H1 (cell line): ENCODE data around the gene SLC35B2. TPM values are rescaled to one million over a fixed set of nuclear protein-coding genes. Genes with fewer than 3 reads are reported as not detected.

Source experiments
- CTCF ChIA-PET: fragments of 300-600 bp; sonication (Branson Sonifier 250); formaldehyde crosslinking; loops from one replicate; lab custom pipeline; 2021; ENCODE audit not compliant: partially characterized antibody; lab: Charles Lee
- POLR2A ChIA-PET: fragments of 300-600 bp; sonication (Branson Sonifier 250); formaldehyde crosslinking; loops from one replicate; lab custom pipeline; 2021; ENCODE audit warnings: inconsistent platforms; ENCODE audit not compliant: partially characterized antibody; lab: Charles Lee
- DNase-seq, 2 experiments: peaks; one replicate each; pipeline versions ENCODE4 v3.0.0 to v3.0.0-alpha.2; 2010 to 2022; ENCODE audit warnings: low spot score in 2 of 2, low read depth in 1 of 2, mixed read lengths in 1 of 2
- FAIRE-seq: peaks from 2 replicates; lab custom pipeline; 2011; peaks lifted over from hg19 to GRCh38; lab: Jason Lieb, UNC
- H2AFZ ChIP-seq: 2 replicates; pipeline ENCODE4 v1.8.1; 2012; ENCODE audit warnings: low read length, inconsistent platforms
- H2AK5ac ChIP-seq: 2 replicates; pipeline ENCODE4 v1.6.1; 2013; ENCODE audit warnings: low read depth, low read length
- H2BK120ac ChIP-seq: replicated peaks from 2 replicates; pipeline ENCODE3; 2013; ENCODE audit warnings: low read depth, low read length, inconsistent platforms
- H2BK12ac ChIP-seq: 2 replicates; pipeline ENCODE4 v1.6.1; 2013; ENCODE audit warnings: low read depth, low read length
- H2BK15ac ChIP-seq: 2 replicates; pipeline ENCODE4 v1.6.1; 2013; ENCODE audit warnings: low read length
- H2BK20ac ChIP-seq: 2 replicates; pipeline ENCODE4 v1.6.1; 2013; ENCODE audit warnings: low read length
- H2BK5ac ChIP-seq: 2 replicates; pipeline ENCODE4 v1.6.1; 2013; ENCODE audit warnings: low read depth, low read length
- H3K14ac ChIP-seq: 2 replicates; pipeline ENCODE4 v1.6.1; 2013; ENCODE audit warnings: inconsistent platforms; ENCODE audit not compliant: insufficient read length
- H3K18ac ChIP-seq: 2 replicates; pipeline ENCODE4 v1.6.1; 2013; ENCODE audit warnings: low read length; ENCODE audit errors: extremely low read depth
- H3K23ac ChIP-seq: 2 replicates; pipeline ENCODE4 v1.6.1; 2013; ENCODE audit warnings: inconsistent platforms; ENCODE audit not compliant: insufficient read length
- H3K23me2 ChIP-seq: 2 replicates; pipeline ENCODE4 v1.6.1; 2013; ENCODE audit warnings: low read depth, low read length
- H3K27ac ChIP-seq: 2 replicates; pipeline ENCODE4 v1.6.1; 2011; ENCODE audit warnings: low read depth, low read length, inconsistent platforms
- H3K27me3 ChIP-seq, 4 experiments: replicated peaks in 1 of 4; 1 replicate in 1 of 4; 2 replicates in 3 of 4; pipeline versions ENCODE4 v1.6.1 to v1.8.1; 2011 to 2013; ENCODE audit warnings: low read length in 3 of 4, mild to moderate bottlenecking in 3 of 4, inconsistent platforms in 2 of 4, mixed read lengths in 2 of 4, moderate library complexity in 1 of 4; ENCODE audit not compliant: control insufficient read depth in 3 of 4, insufficient read depth in 3 of 4; ENCODE audit errors: extremely low read depth in 1 of 4
- H3K36me3 ChIP-seq, 4 experiments: 2 replicates each; pipeline versions ENCODE4 v1.6.1 to v1.8.1; 2011 to 2013; ENCODE audit warnings: mild to moderate bottlenecking in 4 of 4, low read length in 3 of 4, moderate library complexity in 2 of 4, control low read depth in 1 of 4, inconsistent platforms in 1 of 4; ENCODE audit not compliant: insufficient read depth in 4 of 4, control insufficient read depth in 2 of 4
- H3K4ac ChIP-seq: replicated peaks from 2 replicates; pipeline ENCODE3; 2013; ENCODE audit warnings: low read length, low read depth, mixed read lengths, inconsistent platforms; ENCODE audit not compliant: insufficient read length
- H3K4me1 ChIP-seq, 4 experiments: replicated peaks in 1 of 4; 1 replicate in 1 of 4; 2 replicates in 3 of 4; pipeline versions ENCODE4 v1.6.1 to v1.8.1; 2011 to 2013; ENCODE audit warnings: low read length in 3 of 4, inconsistent platforms in 2 of 4, mixed read lengths in 1 of 4; ENCODE audit not compliant: insufficient read depth in 4 of 4, control insufficient read depth in 3 of 4
- H3K4me2 ChIP-seq, 2 experiments: 2 replicates each; pipeline versions ENCODE4 v1.6.1 to v1.8.1; 2011 to 2013; ENCODE audit warnings: low read depth in 2 of 2, low read length in 2 of 2, control low read depth in 1 of 2, inconsistent platforms in 1 of 2, mild to moderate bottlenecking in 1 of 2; ENCODE audit not compliant: insufficient read depth in 1 of 2
- H3K4me3 ChIP-seq, 4 experiments: fragments of 200-600, 300-600 bp in 1 of 4; sonication (generic), shearing (Covaris generic), sonication (Bioruptor Twin) in 1 of 4; 2 replicates each; pipeline versions ENCODE4 v1.5.1 to v1.8.1; 2011 to 2016; ENCODE audit warnings: low read length in 4 of 4, low read depth in 3 of 4, control low read depth in 2 of 4, inconsistent platforms in 2 of 4, mild to moderate bottlenecking in 2 of 4, mixed read lengths in 1 of 4, moderate library complexity in 1 of 4; ENCODE audit not compliant: insufficient read depth in 2 of 4; ENCODE audit errors: extremely low read depth in 1 of 4
- H3K56ac ChIP-seq: replicated peaks from 2 replicates; pipeline ENCODE3; 2013; ENCODE audit warnings: low read depth, mild to moderate bottlenecking, mixed read lengths, low read length, inconsistent platforms; ENCODE audit not compliant: insufficient read length
- H3K79me1 ChIP-seq: 2 replicates; pipeline ENCODE4 v1.6.1; 2013; ENCODE audit warnings: low read depth, low read length, control low read depth
- H3K79me2 ChIP-seq, 2 experiments: 2 replicates each; pipeline versions ENCODE4 v1.6.1 to v1.8.1; 2012 to 2013; ENCODE audit warnings: low read length in 2 of 2, mild to moderate bottlenecking in 2 of 2, inconsistent platforms in 1 of 2; ENCODE audit not compliant: insufficient read depth in 2 of 2, control insufficient read depth in 1 of 2
- H3K9ac ChIP-seq, 4 experiments: replicated peaks in 1 of 4; 1 replicate in 1 of 4; 2 replicates in 3 of 4; pipeline versions ENCODE4 v1.6.1 to v1.8.1; 2011 to 2013; ENCODE audit warnings: low read depth in 3 of 4, low read length in 3 of 4, control low read depth in 2 of 4, mild to moderate bottlenecking in 2 of 4, moderate library complexity in 2 of 4, inconsistent platforms in 1 of 4; ENCODE audit errors: extremely low read depth in 1 of 4
- H3K9me3 ChIP-seq, 2 experiments: 2 replicates each; pipeline versions ENCODE4 v1.6.1 to v1.8.1; 2012 to 2013; ENCODE audit warnings: mild to moderate bottlenecking in 2 of 2, moderate library complexity in 2 of 2, control low read depth in 1 of 2, inconsistent platforms in 1 of 2, low read depth in 1 of 2, low read length in 1 of 2, mixed read lengths in 1 of 2; ENCODE audit not compliant: insufficient read depth in 2 of 2
- H4K20me1 ChIP-seq, 2 experiments: replicated peaks in 1 of 2; 2 replicates each; pipeline versions ENCODE3 to v1.8.1; 2011 to 2013; ENCODE audit warnings: inconsistent platforms in 2 of 2, low read length in 2 of 2, mild to moderate bottlenecking in 1 of 2; ENCODE audit not compliant: insufficient read depth in 2 of 2, control insufficient read depth in 1 of 2
- H4K5ac ChIP-seq: 2 replicates; pipeline ENCODE4 v1.6.1; 2013; ENCODE audit warnings: low read length, low read depth, mixed read lengths, inconsistent platforms; ENCODE audit not compliant: insufficient read length
- H4K8ac ChIP-seq: 2 replicates; pipeline ENCODE4 v1.8.0; 2013; ENCODE audit warnings: mild to moderate bottlenecking, moderate library complexity, low read length, inconsistent platforms; ENCODE audit not compliant: insufficient read depth; ENCODE audit errors: extremely low read depth
- H4K91ac ChIP-seq: replicated peaks from 2 replicates; pipeline ENCODE3; 2013; ENCODE audit warnings: low read length, mixed read lengths, inconsistent platforms; ENCODE audit not compliant: insufficient read length
- HDAC2 ChIP-seq, 2 experiments: fragments of 300-600 bp in 1 of 2; sonication (generic) in 1 of 2; IDR thresholded peaks; 2 replicates each; pipeline ENCODE4 v1.6.1; 2011 to 2012; ENCODE audit warnings: low read depth in 2 of 2, low read length in 2 of 2, mild to moderate bottlenecking in 2 of 2, moderate library complexity in 2 of 2, borderline replicate concordance in 1 of 2, inconsistent platforms in 1 of 2
- KDM1A ChIP-seq: fragments of 200-600, 300-600 bp; sonication (generic); IDR thresholded peaks from 2 replicates; pipeline ENCODE4 v1.7.1; 2016; ENCODE audit warnings: mild to moderate bottlenecking, low read length, borderline replicate concordance
- KDM4A ChIP-seq: IDR thresholded peaks from one replicate; pipeline ENCODE4 v1.7.1; 2012; ENCODE audit warnings: low read depth, mild to moderate bottlenecking, moderate library complexity, low read length, inconsistent platforms; ENCODE audit not compliant: severe bottlenecking
- MAFK ChIP-seq: IDR thresholded peaks from 2 replicates; pipeline ENCODE4 v1.6.1; 2012; ENCODE audit warnings: low read depth, mild to moderate bottlenecking, improper control_type of control experiment, low read length
- PHF8 ChIP-seq: fragments of 200-600 bp; sonication (generic); conservative IDR thresholded peaks from 2 replicates; pipeline ENCODE4 v1.7.1; 2012; ENCODE audit warnings: low read depth, mild to moderate bottlenecking, inconsistent platforms, low read length, moderate library complexity
- RFX5 ChIP-seq: IDR thresholded peaks from 2 replicates; pipeline ENCODE4 v1.6.1; 2011; ENCODE audit warnings: low read depth, low read length, improper control_type of control experiment, borderline replicate concordance
- RXRA ChIP-seq: IDR thresholded peaks from 2 replicates; pipeline ENCODE4 v1.6.1; 2011; ENCODE audit warnings: low read depth, mild to moderate bottlenecking, low read length, moderate library complexity; ENCODE audit not compliant: insufficient read depth
- ZNF274 ChIP-seq: IDR thresholded peaks from 2 replicates; pipeline ENCODE4 v1.7.0; 2012; ENCODE audit warnings: low read length, borderline replicate concordance; ENCODE audit errors: extremely low read depth
- WGBS, 2 experiments: shearing (Covaris generic) in 1 of 2; methylation state at CpG; one replicate each; pipeline versions ENCODE4 v1.1.6 to v1.1.7; 2013 to 2015; ENCODE audit warnings: low lambda C conversion rate in 2 of 2, mixed read lengths in 2 of 2, inconsistent platforms in 1 of 2, low coverage in 1 of 2, missing lambda C conversion rate in 1 of 2; ENCODE audit not compliant: insufficient replicate concordance in 2 of 2, insufficient coverage in 1 of 2, insufficient read length in 1 of 2; ENCODE audit errors: extremely low coverage in 1 of 2, missing lambda C conversion rate in 1 of 2; 5-methylcytosine and 5-hydroxymethylcytosine counted together
- polyA plus RNA-seq, 7 experiments: library from polyadenylated mRNA; depleted of rRNA in 3 of 7; stranded (reverse) in 5 of 7; unstranded in 2 of 7; fragments of >200 nt in 5 of 7; fragments of 200-250 nt in 2 of 7; gene quantifications; 1 replicate in 5 of 7; 2 replicates in 1 of 7; 4 replicates in 1 of 7; pipeline versions ENCODE4 v1.2.1 to v1.2.3, GENCODE V29; 2011 to 2013; ENCODE audit warnings: missing spikeins in 2 of 7, mixed read lengths in 2 of 7
- total RNA-seq: library from RNA; stranded (reverse); fragmentation: NEBNext Ultra II Directional; extraction: Animal tissue kit (Norgen Biotek cat#: 25700); gene quantifications from 2 replicates; pipeline ENCODE4 v1.2.1, GENCODE V29; 2021
- TF ChIP-seq, protein P1 (sequence below): IDR thresholded peaks from 2 replicates; pipeline ENCODE4 v1.6.1; 2012; ENCODE audit warnings: low read length, inconsistent platforms

The SLC35B2 gene
- total and polyA plus RNA-seq, 2 of the 8 experiments (the other 6 are each of a cell fraction or from before 2014, with no cell fraction given), result 29.5 to 65.0 TPM

DNA sequence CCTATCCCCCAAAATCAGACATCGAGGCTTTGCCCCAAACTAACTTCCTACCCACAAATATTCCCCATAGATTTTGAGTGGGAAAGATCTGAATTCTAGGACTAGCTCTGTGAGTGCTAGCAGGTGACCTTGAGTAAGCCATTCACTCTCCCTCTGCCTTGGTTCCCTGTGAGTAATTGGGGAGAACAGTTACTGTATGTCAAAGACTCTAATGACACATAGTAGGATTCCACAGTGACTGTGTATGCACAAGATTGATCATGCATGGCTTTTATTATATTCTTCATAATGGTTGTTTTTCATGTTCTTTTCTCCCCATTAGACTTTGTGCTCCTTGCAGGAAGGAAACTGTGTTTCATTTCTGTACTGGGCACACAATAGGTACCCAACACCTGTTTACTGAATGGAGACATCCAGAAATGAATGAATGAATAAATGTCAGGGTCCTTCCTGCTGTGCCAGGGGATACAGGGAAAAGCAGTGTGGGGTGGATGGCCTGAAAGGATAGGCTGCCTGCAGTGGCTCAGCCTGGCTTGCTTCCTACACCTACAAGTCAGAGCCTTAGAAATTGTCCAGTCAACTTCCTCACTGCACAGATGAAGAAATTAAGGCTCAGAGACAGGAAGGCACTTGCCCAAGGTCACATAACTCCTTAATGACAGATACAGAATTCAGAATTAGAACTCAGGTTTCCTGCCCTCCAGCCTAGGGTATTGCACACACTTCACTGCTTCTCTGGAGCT, 12.0 kb upstream of the SLC35B2 start:
- Histone ChIP-seq H4K8ac (no peak overlapping the region), H3K56ac (no peak overlapping the region), H3K4me1 (peaks cover 12 to 36% (median 15%) of the 10 kb centered on the region in 4 experiments), H3K23me2 (peaks cover 13% of the 10 kb centered on the region), H3K9me3 (no peaks in the 10 kb centered on the region), H3K36me3 (peaks cover 0 to 9% (median 0%) of the 10 kb centered on the region in 4 experiments; a peak in 3 of 8 replicates), H2BK5ac (no peak overlapping the region), H2BK15ac (no peak overlapping the region), H3K79me1 (no peaks in the 10 kb centered on the region; the same call in 1 of the 2 replicates), H4K91ac (no peak overlapping the region), H3K4me2 (peak overlapping the region; percentile 71 to 72; a peak in 3 of 4 replicates), H3K27me3 (peaks cover 0 to 3% (median 0%) of the 10 kb centered on the region in 4 experiments; a peak in 2 of 7 replicates), H2BK12ac (peak overlapping the region; percentile 62; the same call in 1 of the 2 replicates), H3K14ac (no peak overlapping the region), H2BK120ac (no peak overlapping the region), H3K18ac (no peak overlapping the region), H4K5ac (no peak overlapping the region), H4K20me1 (peaks cover 0 to 1% of the 10 kb centered on the region in 2 experiments), H2BK20ac (no peak overlapping the region), H3K27ac (no peak overlapping the region), H2AK5ac (no peak overlapping the region), H3K23ac (no peak overlapping the region), H3K4ac (no peak overlapping the region), H3K9ac (no peak overlapping the region), H2AFZ (no peak overlapping the region), H3K4me3 (peak overlapping the region in 1 of 4 experiments; percentile 60; a peak in 3 of 8 replicates), H3K79me2 (peaks cover 0 to 4% of the 10 kb centered on the region in 2 experiments; a peak in 1 of 4 replicates)
- DNase-seq (no peak), FAIRE-seq (no peak)
- WGBS, 2 experiments, result 93% methylated on average over 1 of the region's 1 CpG; no CpG with 5 or more reads in 1 of the 2 experiments
- ChIA-PET CTCF (interaction anchor here (0.6 to 19.0 kb wide), 17 partner anchors 10 to 138 kb away, joined by 3 to 330 read pairs (median 13); partner anchors contain the start of genes AARS2, HSP90AB1, SLC35B2 and SPATS1), POLR2A (interaction anchor here (1.3 to 12.0 kb wide), 13 partner anchors 9 to 73 kb away, joined by 3 to 138 read pairs (median 11); partner anchors contain the start of genes AARS2, HSP90AB1, SLC35B2 and SPATS1)
- TF ChIP-seq PHF8 (no peak), KDM1A (no peak), ZNF274 (no peak), RXRA (no peak), MAFK (no peak), HDAC2 (IDR thresholded peaks at IDR 0.05; ENCODE audit: borderline replicate concordance in 1 of 2, low read depth in 2 of 2, low read length in 2 of 2) (no peak), RFX5 (no peak), KDM4A (no peak)
- TF ChIP-seq, protein P1, sequence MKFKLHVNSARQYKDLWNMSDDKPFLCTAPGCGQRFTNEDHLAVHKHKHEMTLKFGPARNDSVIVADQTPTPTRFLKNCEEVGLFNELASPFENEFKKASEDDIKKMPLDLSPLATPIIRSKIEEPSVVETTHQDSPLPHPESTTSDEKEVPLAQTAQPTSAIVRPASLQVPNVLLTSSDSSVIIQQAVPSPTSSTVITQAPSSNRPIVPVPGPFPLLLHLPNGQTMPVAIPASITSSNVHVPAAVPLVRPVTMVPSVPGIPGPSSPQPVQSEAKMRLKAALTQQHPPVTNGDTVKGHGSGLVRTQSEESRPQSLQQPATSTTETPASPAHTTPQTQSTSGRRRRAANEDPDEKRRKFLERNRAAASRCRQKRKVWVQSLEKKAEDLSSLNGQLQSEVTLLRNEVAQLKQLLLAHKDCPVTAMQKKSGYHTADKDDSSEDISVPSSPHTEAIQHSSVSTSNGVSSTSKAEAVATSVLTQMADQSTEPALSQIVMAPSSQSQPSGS, result no peak
